ENCODE data around the gene PRKACA. TPM values are rescaled to one million over a fixed set of nuclear protein-coding genes. Genes with fewer than 3 reads are reported as not detected.
A peak's percentile ranks its signal among the peaks of the same experiment; 100 is the strongest.

The PRKACA gene
- total RNA-seq: 29.3 TPM

DNA sequence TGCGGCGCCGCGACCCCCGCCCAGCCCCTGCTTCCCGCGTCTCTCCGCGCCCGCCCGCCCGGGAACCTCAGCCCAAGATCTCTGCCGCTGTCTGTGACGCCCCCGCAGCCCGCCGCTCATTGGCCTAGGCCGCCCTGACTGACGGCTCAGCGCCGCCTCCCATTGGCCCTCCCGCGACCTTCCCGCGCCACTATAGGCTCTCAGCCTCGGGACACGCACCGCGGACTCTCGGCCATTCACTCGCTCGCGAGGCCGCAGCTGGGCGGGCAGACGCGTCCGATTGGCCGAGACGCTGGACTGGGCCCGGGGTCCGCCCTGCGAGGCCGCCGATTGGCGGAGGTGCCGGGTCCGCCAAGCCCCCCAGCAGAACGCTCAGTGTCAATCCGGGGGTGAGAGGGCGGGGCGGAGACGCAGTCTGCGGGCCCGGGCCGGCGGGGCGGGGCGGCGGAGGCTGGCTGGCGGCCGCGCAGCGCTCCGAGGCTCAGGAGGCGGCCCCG is at the start of gene PRKACA:
PRKACA (minus strand) TSS at position 95 of the 497 bp plus-strand sequence. CDS start 215 bp downstream, outside the sequence.
- DNase-seq: peak; percentile 99

DNA sequence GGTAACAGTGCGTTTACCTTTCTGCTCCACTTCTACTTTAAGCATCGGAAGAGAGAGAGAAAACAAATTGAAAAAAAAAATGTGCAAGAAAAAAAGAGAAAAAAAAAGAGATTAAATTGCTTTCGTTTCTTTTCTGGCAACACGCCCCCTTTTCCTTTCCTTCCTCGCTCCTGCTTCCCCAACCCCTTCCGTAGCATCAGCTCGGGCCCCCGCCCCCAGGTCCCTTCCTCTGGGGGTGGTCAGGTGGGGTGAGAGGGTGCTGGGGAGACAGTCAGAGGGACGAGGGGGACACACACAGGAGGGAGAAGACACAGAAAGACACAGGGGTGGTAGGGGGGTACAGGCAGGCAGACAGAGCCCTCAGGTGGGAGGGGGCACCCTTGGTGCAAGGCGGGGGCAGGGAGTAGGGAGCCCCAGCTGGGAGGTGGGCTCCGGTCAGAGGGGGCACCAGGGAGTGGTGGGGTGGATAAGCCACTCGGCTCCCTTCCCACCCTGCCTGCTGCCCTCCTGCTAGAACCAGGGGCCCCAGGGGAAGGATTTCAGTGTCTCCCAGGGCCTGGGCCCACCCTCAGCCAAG is 49.5 kb upstream of the PRKACA start:
- DNase-seq: no peak

DNA sequence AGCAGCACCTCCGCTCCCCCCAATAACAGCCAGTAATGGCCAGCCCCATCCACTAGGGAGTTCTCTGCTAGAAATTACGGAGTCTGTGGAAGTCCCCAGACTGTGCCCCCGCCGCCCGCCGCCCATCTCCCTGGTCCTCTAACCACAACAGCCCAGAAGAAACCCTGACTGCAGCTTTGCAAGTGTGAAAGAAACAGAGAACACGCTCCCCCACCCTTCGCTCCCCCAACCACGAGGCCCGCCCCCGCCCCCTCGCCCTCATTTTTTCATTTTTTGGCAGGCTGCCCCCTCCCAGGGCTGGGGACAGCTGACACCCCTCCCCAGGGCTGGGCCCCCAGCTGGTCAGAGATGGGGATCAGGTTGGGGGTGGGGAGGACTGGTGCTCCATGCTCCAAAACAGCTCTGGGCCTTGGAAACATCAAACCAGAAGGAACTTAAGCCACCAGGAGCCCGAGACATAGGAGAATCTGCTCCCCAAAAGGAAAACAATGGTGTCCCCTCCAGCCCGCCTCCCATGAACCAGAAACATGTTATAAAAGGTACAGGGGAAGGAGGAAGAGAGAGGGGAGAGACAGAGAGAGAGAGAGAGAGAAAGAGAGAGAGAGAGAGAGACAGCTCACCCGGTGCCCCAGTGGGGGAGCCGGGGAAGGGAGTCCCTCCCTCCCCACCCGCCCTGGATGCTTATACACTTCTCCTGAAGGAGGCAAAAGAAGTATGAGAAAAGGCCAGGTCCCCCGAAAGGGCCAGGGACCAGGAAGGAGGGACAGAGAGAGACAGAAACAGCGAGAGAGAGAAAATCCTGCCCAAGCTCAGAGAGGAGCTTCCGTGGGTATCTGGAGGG is 48.6 kb upstream of the PRKACA start:
- no peak for DNase-seq

DNA sequence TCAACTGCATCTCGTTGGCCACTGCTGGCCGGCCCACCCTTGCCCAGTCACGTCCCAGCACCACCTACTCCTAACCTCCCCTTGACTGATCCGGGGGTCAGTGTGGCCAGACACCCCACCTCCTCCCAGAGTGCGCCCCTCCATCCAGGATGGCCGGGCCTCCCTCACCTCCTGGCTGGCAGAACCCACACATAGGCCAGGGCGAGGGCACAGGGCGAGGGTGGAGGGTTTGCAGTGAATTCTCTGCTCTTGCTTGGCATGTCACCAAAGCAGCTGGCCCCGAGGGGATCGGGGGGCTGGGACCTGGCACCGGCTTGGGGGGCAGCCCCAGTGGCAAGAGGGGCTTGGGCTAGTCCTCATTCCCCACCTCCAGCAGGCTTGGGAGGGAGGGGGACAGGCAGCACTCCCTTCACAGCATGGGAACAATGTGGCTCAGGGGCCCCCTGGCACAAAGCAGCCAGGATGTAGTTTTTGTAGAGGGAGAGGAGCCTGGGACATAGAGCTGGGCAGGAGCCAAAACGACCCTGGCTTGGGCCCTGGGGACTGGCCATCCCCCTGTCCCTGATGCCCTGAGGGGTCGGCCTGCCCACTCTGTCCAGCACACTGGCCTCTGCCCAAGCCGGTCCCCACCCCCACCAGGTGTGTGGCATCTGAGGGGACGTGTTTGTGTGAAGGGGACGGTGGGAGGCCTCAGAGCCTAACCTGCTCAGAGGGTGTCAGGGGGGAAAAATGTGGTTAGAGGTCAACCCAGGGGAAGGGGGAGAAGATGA is 47.3 kb upstream of the PRKACA start:
- DNase-seq: no peak

DNA sequence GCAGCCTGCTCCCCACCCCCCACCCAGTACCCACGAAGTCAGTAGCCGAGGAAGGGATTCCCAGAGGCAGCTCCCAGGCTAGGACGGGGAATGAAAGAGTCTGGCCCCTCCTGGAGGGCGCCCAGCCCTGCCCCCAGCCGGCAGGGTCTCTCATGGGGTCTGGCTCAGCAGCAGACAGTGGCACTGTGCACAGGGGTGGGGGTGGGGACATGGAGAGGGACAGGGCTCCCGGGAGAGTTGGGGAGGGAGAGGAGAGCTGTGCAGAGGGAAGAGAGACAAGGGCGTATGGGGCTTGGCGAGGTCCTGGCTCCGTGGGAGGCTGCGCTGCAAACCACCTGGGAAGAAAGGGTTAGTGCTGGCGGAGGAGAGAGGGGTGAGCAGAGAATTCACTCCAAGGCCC is 46.5 kb upstream of the PRKACA start:
- no peak for DNase-seq

DNA sequence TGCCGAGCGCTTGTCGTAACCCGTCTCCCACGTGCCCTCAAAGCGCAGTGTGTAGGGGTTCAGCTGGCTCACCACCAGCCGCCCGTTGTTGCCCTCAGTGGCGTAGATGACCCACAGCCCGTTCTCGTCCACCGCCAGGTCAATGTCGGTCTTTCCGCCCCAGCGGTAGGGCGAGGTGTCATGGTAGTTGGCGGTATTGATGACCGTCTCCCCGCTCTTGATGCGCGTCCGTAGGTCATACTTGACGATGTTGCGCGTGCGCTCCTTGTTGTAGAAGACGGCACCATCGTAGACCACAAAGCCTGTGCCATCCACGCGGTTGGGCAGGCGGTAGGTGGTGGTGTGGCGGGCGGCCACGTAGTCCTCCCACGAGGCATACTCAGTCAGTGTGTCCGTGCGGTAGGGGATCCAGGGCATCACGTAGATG is 45.3 kb upstream of the PRKACA start:
- DNase-seq: no peak

DNA sequence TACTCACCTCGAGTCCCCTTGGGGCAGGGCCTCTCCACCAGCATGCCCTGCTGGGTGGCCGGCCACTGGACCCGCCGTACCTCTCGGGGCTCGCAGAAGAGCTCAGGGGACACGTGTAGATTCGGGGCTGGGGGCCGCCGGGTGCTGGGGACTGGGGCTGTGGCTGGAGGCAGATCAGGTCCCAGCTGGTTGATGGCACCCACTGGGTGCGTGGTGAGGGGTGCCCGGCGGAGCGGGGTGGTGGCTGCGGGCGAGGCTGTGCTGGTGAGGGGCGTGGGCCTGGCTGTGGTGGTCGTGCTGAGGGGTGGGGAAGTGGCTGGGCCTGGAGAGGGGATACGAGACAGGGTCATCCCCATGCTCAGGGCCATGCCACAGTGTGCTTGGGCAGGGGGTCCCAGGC is 43.7 kb upstream of the PRKACA start:
- DNase-seq: no peak

DNA sequence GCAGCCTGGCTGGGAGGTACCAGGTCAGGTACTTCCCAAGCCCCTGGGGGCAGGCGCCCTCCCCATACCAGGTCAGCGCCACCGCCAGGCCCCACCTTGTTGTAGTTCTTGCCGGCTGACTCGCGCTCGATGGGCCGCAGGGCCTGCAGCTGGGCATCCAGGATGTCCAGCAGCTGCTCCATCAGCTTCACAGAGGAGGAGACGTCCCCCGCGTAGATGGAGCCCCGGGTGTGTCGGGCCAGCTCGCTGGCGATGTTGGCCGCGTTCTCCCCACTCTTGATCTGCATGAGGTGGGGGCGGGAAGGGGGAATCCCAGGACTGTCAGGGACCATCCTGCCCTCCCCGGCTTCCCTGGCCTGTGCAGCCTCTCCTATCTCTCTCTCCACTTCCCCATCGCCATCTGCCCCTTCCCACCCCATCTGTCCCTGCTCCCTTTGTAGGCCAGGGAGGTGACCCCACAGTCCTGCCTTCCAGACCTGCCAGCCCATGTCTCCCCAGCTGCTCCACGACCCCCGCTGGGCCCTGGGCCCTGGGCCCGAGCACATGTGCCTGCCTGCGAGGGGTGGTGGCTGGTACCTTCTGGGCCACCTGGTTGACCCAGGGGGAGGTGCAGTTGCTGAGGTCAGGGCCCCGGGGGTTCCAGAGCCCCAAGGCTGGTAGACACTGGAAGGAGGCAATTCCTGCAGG is 42.6 kb upstream of the PRKACA start:
- no peak for DNase-seq

DNA sequence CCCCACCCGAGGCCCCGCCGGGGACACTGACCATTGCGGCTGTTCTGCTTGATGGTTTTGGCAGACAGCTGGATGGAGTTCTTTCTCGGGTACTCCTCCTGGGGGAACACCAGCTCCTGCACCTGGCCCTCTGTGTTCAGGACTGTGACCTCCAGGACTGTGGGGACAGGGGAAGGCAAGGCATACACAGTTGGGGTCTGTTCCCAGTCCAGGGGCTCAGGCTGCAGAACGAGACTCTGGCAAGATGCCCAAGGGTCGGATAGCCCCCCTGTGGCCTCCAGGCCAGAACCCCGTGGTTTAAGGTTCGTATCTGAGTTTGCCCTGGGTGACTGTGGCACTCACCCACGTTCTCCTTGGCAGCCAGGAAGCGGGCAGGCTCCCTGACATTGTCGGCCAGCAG is 41.5 kb upstream of the PRKACA start:
- no peak for DNase-seq

DNA sequence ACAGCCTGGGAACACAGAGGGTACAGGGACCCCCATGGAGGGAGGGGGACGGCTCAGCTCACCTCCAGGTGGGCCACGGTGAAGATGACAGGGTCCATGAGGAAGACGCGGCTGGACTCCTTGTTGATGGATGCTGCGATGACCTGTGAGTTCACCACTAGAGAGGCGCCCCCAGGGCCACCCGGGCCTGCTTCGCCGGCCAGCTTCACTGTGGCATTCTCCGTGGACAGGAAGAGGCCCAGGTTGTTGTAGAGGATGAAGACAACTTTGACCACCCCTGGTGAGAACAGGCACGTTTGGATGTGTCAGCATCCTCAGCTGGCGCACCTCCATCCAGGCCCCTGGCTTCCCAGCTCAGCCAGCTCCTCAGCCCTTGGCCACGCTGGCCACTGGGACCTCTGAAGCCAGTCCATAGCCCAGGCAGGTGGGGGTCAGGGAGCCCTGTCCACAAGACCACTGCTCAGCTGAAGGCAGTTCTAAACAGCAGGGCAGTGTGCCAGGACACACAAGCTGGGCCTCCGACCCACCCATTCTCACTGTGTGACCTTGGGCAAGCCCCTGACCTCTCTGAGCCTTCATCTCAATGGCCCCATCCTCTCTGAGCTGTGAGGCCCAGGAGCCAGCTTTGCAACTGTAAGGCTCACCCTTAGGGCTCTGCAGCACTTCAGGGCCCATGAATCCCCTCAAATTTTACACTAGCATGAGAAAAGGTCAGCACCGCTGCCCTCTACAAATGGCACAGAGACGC is 40.9 kb upstream of the PRKACA start:
- DNase-seq: no peak

DNA sequence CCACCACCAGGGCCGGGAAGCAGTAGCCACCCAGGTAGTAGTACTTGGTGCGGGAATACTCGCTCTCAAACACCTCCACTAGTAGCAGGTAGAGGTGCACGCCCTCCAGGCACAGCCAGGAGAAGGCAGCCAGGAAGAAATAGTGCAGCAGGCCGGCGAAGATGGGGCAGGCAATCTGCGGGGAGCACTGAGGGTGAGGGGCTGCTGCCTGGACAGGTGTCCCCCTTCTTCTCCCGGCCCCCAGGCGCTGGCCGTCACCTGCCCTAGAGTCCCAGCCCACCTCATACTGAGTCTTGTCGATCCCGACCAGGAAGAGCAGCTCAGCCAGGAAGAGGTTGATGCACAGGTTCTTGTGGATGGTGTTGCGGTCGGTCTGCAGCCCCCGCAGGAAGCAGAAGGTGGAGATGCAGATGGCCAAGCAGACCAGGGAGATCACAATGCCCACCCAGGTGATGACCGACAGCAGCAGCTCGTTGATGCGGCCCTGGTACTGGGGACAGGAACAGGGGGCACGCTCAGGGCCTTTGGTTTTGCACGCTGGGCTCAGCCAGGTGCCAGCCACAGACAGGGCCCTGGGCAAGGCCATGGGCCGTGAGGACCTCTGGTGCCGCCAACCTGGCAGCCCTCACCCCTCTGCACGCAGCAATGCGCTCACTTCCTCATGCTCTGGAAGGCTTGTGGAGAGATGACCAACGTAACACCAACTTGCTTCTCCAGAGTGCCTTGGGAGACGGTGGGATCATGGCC is 39.6 kb upstream of the PRKACA start:
- no peak for DNase-seq

DNA sequence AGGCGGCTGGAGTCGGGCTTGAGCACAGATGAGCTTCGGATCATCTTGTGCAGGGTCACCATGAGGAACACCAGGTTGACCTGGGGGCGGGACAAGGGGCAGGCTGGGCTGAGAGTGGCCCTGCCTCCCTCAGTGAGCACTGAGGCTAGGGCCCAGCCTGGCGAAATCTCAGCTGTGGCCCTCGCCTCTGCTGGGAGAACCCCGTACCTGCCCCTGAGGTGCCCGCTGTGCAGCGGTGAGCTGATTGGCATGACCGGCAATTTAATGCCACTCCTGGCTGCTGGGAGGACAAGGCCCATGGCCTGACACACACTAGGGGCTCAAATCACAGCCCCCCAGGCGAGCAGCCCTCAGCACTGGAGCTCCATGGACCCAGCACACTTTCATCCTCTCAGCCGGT is 38.6 kb upstream of the PRKACA start:
- DNase-seq: no peak

DNA sequence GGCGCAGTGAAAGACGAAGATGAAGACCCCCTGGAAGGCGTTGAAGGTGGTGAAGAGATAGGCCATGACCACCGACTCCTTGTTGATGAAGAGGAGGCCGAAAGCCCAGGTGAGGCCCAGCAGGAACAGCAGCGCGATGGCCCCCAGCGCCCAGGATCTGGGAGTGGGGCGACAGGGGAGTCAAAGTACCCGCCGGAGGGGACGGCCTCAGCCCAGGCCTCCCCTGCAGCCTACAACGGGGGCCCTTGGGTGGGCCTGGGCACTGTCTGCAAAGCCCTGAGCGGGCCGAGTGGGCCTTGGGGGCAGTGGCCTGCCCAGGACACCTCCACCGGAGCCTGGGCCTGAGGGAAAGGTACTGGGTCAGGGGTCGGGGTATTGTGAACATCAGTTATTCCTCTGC is 37.8 kb upstream of the PRKACA start:
- no peak for DNase-seq

DNA sequence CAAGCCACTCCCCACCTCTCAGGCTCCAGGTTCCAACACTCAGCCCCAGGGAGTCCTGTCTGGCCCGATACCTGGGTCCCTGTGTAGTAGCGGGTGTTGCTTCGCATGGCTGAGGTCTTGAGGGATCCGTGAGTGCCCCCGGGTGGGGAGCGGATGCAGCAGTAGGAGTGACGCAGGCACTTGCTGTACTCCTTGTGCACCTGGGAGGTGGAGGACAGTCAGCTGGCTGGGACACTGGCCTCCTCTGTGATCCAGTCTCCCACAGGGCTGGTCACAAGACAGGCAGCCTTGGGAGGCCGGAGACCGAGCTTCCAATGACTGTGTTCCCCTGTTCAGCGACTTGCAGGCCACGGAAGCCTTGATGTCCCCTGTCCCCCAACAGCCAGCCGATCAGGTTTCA is 35.2 kb upstream of the PRKACA start:
- no peak for DNase-seq

DNA sequence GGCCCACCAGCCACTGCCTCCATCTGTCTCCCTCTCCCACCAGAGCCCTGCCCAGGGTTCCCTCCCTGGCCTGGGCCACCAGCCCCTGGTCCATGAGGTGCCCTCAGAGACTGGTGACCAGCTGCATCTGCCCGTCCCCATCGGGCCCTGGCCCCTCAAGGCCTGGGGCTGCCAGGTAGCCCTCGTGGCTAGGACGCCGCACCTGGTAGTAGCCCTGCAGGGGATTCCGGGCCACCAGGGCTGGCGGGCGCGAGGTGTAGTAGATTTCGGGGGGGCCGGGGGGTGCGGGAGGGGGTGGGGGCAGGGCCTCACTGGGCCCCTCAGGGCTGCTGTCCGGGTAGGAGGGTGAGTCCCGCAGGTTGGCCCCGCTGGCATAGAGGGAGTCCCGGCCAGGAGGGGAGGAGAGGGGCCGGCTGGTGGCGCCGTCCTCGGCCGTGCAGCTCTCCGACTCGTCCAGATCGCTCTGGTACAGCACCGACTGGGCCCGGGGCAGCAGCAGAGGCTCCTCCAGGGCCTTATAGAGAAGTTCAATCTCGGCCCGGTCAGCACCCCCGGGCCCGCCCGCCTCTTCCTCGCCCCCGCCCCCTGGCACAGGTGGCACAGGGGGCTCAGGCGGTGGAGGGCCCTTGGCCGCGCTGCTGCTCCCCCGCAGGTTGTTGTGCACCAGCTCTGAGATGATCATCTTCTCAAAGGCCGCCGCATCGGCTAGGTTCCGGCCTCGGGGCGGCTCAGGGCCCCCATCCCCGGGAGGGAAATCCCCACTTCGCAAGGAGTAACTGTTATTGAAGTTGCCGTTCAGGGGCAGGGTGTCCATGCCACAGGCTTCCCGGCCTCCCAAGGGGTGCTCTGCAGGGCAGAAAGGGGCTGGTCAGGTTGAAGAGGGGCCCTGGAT is 33.5 kb upstream of the PRKACA start:
- DNase-seq: no peak

DNA sequence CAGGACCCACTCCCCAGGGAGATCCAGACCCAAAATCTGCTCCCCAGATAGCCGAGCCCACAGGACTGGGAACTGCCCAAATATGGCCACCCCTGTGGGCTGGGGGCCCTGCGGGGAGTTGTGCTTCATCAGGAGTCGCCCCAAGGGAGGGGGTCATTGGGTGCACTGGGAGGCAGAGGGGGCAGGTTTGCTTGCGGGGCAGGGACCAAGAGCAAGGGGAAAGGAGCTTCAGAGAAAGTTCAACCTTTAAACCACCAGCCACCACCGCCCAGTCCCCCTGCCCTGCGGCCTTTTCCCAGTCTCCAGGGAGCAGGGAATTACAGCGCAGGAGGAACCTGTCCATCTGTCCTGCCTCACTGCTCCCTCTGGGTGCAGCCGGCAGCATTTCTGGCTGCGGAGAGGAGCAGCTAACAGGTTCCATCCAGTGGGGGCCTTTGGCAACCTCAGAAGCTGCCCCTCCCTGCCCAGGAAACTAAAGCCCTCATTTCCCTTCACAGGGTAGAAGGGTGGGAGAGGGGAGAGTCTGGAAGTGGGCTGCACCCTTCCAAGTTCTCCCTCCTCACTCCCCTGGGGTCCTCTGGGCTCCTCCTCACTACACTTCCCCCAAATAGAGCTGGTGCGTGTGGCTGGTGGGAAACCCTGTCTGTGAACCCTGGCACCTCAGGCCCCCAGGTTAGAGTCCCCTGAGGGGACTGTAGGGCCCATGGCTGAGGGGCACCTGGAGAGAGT is 32.6 kb upstream of the PRKACA start:
- no peak for DNase-seq

DNA sequence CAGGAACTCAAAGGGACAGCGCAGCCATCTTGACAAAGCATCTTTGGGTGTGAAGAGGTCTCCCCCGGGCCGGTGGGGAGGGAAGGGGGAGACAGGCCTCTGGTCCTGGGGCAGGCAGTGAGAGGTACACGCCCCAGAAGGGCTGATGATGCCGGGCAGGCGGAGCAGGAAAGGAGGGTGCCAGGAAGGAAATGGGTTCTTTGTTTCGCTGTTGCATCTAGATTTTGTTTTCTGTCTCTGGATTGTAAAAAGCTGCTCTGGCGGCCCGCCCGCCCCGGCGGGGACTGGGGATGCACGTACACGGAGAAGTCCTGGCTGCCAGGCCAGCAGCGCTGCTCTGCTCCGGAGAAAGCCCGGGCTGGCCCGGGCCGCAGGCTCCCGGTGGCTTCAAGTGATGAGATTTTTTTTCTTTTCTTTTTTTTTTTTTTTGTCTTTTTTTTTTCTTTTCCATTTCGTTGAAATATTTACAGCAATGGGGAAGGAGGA is 32.0 kb upstream of the PRKACA start:
- DNase-seq: peak; percentile 35

DNA sequence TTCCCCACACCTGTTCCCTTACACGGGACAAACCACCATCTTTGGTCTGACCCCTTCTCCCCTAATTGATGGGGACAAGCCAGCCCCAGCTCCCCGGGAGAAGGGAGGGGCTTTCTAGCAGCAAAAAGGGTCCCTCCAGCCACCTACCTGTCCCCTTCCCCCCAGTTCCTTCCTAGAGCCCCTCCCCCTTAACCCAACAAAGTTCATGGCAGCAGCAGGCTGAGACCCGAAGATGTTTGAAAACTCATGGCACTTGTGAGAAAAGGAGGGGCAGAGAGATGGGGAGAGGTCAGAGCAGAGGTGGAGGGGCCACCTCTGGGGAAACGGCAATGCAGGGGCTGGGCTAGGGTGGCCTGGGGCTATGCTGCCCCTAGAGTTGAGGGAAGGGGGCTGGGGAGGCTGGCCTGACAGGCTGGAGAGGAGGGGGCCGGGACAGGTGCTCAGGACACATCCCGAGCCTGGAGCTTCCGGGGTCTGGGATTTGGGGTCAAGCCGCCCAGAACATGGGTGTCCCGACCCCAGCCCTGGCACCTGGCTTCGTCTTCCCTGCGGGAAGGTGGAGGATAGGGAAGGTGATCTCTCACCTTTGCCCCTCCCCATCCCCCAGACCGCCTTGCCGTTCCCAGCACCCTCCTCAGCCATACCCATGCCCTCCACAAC is 31.3 kb upstream of the PRKACA start:
- no peak for DNase-seq
